Measurements from ENCODE around the gene KRT36. TPM values are rescaled to one million over a fixed set of nuclear protein-coding genes. Genes with fewer than 3 reads are reported as not detected.

Gene KRT36
- total RNA-seq, 1 donor from 2014 or later: not detected

DNA sequence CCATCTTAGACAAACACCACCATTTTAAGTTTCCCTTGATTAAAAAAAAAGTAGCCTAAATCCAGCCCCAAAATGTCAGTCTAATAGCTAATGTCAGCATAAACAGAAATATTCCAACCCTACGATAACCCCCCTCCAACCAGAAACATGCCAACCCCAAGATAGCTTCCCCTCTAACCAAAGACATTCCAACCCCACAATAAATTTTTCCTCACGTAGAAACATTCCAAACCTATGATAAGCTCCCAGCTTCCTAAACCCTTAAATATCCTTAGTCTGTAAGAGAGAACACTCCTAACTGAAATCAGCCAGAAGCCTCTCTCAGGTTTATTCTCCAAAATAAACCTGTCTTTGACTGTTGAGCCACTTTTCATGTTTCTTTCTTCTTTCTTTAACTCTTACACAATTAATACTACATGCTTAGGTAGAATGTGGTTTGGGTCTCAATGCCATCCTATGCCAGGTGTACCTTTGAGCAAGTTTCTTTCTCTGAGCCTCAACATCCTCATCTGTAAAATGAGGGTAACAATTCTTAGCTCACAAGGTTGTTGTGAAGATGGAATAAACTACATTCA is 38.5 kb downstream of the KRT36 start:
- H3K36me3 ChIP-seq: no peaks in the 10 kb centered on the region
- no peak for DNase-seq (ENCODE audit: extremely low spot score in 2 of 2)
- H3K4me1 ChIP-seq: peaks cover 26% of the 10 kb centered on the region
- no peaks in the 10 kb centered on the region for H3K9me3 ChIP-seq
- H3K27ac ChIP-seq: no peak overlapping the region
- intact Hi-C loops (cut with DNase I): no loop called here
- TF ChIP-seq, protein P1, sequence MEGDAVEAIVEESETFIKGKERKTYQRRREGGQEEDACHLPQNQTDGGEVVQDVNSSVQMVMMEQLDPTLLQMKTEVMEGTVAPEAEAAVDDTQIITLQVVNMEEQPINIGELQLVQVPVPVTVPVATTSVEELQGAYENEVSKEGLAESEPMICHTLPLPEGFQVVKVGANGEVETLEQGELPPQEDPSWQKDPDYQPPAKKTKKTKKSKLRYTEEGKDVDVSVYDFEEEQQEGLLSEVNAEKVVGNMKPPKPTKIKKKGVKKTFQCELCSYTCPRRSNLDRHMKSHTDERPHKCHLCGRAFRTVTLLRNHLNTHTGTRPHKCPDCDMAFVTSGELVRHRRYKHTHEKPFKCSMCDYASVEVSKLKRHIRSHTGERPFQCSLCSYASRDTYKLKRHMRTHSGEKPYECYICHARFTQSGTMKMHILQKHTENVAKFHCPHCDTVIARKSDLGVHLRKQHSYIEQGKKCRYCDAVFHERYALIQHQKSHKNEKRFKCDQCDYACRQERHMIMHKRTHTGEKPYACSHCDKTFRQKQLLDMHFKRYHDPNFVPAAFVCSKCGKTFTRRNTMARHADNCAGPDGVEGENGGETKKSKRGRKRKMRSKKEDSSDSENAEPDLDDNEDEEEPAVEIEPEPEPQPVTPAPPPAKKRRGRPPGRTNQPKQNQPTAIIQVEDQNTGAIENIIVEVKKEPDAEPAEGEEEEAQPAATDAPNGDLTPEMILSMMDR (IDR thresholded peaks at IDR 0.05): no peak
- no peak for TF ChIP-seq POLR2AphosphoS5 (IDR thresholded peaks at IDR 0.05; ENCODE audit: insufficient read depth in 1 of 2, low read depth in 1 of 2)
- no peak for TF ChIP-seq POLR2A (IDR thresholded peaks at IDR 0.05)
- no peak overlapping the region for H3K4me3 ChIP-seq
- H3K27me3 ChIP-seq: no peaks in the 10 kb centered on the region

DNA sequence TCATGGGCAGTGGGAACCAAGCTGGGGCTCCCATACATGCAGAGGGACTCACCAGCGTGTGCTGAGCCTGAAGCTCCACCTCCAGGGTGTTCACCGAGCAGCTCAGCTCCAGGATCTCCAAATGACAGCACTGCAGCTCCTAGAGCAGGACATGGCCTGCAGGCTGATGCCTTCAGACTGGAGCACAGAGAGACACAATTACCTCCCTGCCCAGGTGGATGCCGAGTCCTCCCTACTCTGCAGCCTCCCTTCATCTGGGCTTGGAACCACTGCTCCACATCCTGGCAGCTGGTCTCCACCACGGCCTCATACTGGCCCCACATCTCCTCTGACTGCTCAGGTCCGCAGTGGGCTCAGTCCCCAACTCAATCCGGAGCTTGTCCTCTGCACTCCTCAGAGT is 40.7 kb downstream of the KRT36 start:
- H3K27me3 ChIP-seq: no peaks in the 10 kb centered on the region
- H3K27ac ChIP-seq: peak overlapping the region; percentile 13
- no peaks in the 10 kb centered on the region for H3K36me3 ChIP-seq
- H3K4me1 ChIP-seq: peaks cover 10% of the 10 kb centered on the region
- intact Hi-C loops (cut with DNase I): no loop called here
- no peak overlapping the region for H3K4me3 ChIP-seq
- DNase-seq (ENCODE audit: extremely low spot score in 2 of 2): peak in 1 of 2 donors; percentile 74
- no peak for TF ChIP-seq POLR2AphosphoS5 (IDR thresholded peaks at IDR 0.05; ENCODE audit: insufficient read depth in 1 of 2, low read depth in 1 of 2)
- TF ChIP-seq POLR2A (IDR thresholded peaks at IDR 0.05): no peak
- TF ChIP-seq, protein P1 (IDR thresholded peaks at IDR 0.05): no peak
- no peaks in the 10 kb centered on the region for H3K9me3 ChIP-seq

DNA sequence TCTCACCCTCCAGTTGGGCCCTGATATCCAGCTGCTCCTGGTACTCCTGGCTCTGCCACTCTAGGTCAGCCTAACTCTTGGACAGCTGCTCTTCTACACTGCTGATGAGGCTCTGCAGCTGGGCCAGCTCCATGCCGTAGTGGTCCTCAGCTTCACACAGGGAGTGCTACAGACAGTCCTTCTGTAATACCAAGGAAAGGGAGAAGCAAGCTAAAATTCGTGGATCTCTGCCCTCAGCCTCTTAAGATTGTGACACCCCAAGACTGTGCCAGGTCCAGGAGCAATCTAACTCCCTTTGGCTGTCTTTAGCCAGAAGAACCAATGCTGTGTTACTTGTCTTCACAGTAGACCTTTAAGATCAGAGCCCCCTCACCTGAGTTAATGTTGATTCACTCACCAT is 41.2 kb downstream of the KRT36 start:
- no peaks in the 10 kb centered on the region for H3K27me3 ChIP-seq
- peak overlapping the region; percentile 13 for H3K27ac ChIP-seq
- H3K9me3 ChIP-seq: no peaks in the 10 kb centered on the region
- H3K36me3 ChIP-seq: no peaks in the 10 kb centered on the region
- no peak overlapping the region for H3K4me3 ChIP-seq
- H3K4me1 ChIP-seq: peaks cover 10% of the 10 kb centered on the region
- TF ChIP-seq POLR2AphosphoS5 (IDR thresholded peaks at IDR 0.05; ENCODE audit: insufficient read depth in 1 of 2, low read depth in 1 of 2): no peak
- no peak for TF ChIP-seq POLR2A (IDR thresholded peaks at IDR 0.05)
- TF ChIP-seq, protein P1 (IDR thresholded peaks at IDR 0.05): no peak
- peak in 1 of 2 donors; percentile 72 for DNase-seq (ENCODE audit: extremely low spot score in 2 of 2)
- intact Hi-C loops (cut with DNase I): no loop called here

DNA sequence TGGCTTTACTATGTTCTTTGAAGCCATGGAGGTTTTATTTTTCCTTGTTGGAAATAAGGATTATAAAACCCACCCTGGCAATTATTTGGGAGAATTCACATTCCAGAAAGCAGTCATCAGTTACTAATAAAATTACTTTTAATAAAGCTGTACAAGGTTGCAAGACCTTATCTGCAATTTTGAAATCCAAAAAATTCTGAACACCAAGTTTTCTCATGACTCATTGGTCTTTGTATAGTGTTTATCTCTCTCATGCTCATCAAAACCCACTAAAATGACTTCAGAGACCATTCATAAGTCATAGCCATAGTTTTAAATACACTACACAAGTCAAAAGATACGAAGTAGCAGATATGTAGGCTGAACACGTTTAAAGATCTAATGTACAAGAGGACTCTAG is 42.9 kb downstream of the KRT36 start:
- no peak for TF ChIP-seq POLR2AphosphoS5 (IDR thresholded peaks at IDR 0.05; ENCODE audit: insufficient read depth in 1 of 2, low read depth in 1 of 2)
- no peak for TF ChIP-seq POLR2A (IDR thresholded peaks at IDR 0.05)
- TF ChIP-seq, protein P1 (IDR thresholded peaks at IDR 0.05): no peak
- no peak overlapping the region for H3K4me3 ChIP-seq
- peaks cover 10% of the 10 kb centered on the region for H3K4me1 ChIP-seq
- H3K27me3 ChIP-seq: no peaks in the 10 kb centered on the region
- no peaks in the 10 kb centered on the region for H3K9me3 ChIP-seq
- H3K36me3 ChIP-seq: no peaks in the 10 kb centered on the region
- no peak for DNase-seq (ENCODE audit: extremely low spot score in 2 of 2)
- peak overlapping the region; percentile 34 for H3K27ac ChIP-seq
- intact Hi-C loops (cut with DNase I): no loop called here

DNA sequence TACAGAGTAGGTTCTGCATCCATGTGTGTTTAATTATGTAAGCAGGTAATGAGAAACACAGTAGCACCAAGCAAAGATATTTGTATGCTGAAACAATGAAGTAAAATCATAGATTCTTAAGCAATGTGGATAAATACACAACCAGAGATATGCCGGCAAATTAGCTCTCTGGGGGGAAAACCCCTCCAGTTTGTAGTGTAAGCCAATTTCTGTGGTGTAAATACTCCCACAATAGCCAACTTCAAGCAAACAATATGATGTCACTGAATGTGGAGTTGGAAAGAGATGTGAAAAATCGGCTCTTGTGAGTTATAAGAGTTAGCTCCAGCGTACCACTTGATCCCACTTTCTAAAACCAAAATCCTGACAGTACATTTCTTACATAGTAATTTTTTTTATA is 45.1 kb downstream of the KRT36 start:
- Histone ChIP-seq H3K27ac (no peak overlapping the region), H3K4me3 (no peak overlapping the region), H3K27me3 (no peaks in the 10 kb centered on the region), H3K9me3 (no peaks in the 10 kb centered on the region), H3K4me1 (peaks cover 10% of the 10 kb centered on the region), H3K36me3 (no peaks in the 10 kb centered on the region)
- TF ChIP-seq, protein P1 (IDR thresholded peaks at IDR 0.05): no peak
- TF ChIP-seq POLR2A (IDR thresholded peaks at IDR 0.05) (no peak), POLR2AphosphoS5 (IDR thresholded peaks at IDR 0.05; ENCODE audit: insufficient read depth in 1 of 2, low read depth in 1 of 2) (no peak)
- intact Hi-C loops (cut with DNase I): no loop called here
- DNase-seq (ENCODE audit: extremely low spot score in 2 of 2): no peak
